Cardiac fibroblast (primary cell): ENCODE results near the gene CLSTN2.
A peak's percentile ranks its signal among the peaks of the same experiment; 100 is the strongest.

Experiments used
- DNase-seq, 2 donors: peaks; one replicate each; pipeline versions ENCODE4 v3.0.0 to v3.0.0-alpha.2; 2010; ENCODE audit warnings: low read depth in 2 of 2
- H3K4me3 ChIP-seq, 2 donors: replicated peaks in 1 of 2; 1 replicate in 1 of 2; 2 replicates in 1 of 2; pipeline ENCODE4 v1.5.1; 2011; ENCODE audit warnings: low read depth in 2 of 2, low read length in 2 of 2, mild to moderate bottlenecking in 2 of 2, moderate library complexity in 1 of 2
- TF ChIP-seq, protein P1 (sequence below): IDR thresholded peaks from one replicate; pipeline ENCODE4 v1.5.1; 2011; ENCODE audit warnings: low read depth, mild to moderate bottlenecking, low read length, inconsistent platforms

Gene CLSTN2

DNA sequence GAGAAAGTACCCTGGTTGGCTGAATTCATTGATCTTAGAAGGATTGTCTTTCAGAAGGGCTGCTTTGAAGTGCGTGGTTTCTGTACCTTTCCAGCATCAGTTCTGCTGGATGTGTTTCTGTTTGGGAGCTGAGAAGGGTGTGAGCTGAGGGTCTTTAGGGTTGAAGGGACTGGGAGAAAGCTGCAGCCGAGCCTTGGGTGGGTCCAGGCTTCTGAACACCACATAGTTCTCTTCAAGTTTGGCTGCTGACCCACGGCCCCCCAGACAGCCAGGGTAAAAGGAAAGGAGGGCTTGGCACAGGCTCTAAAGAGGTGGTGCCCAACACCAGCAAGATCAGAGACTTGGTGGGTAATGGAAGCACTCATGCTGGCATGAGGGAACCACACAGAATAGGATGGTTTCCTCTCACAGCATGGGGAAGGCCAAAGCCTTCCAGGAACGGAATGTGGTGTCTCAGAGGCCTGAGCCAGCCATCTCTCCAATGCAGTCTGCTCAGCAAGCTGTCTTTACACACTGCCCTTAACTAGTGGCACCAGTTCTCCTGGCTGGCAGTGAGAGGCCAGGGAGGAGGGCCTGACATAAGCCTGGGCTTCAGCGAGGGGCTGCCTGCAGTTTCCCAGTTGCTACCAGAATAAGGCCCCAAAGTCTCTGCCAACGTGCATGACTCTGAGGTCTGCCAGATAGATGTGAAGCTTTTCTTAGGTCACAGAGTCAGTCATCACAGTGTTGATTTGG is 503.9 kb downstream of the CLSTN2 start:
- no peak for DNase-seq
- no peak overlapping the region for H3K4me3 ChIP-seq
- TF ChIP-seq, protein P1, sequence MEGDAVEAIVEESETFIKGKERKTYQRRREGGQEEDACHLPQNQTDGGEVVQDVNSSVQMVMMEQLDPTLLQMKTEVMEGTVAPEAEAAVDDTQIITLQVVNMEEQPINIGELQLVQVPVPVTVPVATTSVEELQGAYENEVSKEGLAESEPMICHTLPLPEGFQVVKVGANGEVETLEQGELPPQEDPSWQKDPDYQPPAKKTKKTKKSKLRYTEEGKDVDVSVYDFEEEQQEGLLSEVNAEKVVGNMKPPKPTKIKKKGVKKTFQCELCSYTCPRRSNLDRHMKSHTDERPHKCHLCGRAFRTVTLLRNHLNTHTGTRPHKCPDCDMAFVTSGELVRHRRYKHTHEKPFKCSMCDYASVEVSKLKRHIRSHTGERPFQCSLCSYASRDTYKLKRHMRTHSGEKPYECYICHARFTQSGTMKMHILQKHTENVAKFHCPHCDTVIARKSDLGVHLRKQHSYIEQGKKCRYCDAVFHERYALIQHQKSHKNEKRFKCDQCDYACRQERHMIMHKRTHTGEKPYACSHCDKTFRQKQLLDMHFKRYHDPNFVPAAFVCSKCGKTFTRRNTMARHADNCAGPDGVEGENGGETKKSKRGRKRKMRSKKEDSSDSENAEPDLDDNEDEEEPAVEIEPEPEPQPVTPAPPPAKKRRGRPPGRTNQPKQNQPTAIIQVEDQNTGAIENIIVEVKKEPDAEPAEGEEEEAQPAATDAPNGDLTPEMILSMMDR, result no peak

DNA sequence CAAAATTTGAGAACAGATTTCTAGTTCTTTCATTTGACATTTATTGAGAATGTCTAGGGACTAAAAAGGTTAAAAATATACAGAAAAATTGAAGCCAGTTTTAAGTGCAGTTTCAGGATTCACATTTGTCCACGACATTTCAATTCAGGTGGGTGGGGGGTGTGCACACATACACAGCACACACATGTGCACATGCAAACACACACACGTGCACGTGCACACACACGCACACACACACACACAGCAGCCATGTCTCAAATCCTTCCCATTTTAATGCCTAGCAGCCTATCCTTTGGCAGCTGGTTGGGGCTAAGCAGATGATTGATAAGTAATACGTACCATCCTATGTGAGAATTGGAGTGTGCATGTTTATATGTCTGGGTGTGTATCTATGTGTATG is 504.5 kb downstream of the CLSTN2 start:
- no peak for DNase-seq
- H3K4me3 ChIP-seq, result no peak overlapping the region
- TF ChIP-seq, protein P1, result no peak

DNA sequence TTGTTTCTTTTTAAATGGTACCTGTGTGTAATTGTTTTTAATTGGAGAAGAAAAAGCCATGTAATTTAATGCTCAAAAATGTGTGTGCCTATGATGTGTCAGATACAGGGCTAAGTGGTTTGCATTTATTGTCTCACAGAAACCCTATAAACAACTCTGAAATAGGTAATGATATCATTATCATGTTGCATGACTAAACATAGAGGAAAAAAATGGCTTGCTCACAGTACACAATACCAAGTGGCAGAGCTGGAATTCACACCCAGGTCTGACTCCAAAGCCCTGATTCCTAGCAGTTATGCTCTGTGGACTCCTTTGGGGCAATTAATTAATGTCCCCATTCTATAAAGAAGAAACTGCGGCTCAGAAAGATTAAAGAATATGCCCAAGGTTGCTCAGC is 505.5 kb downstream of the CLSTN2 start:
- H3K4me3 ChIP-seq, result no peak overlapping the region
- TF ChIP-seq, protein P1, result no peak
- DNase-seq, result no peak

GRCh38 chr3:140441006-140441405 is 506.0 kb downstream of the CLSTN2 start:
- peak; percentile 62 to 80 for DNase-seq
- TF ChIP-seq, protein P1, result no peak
- H3K4me3 ChIP-seq, result no peak overlapping the region

GRCh38 chr3:140442621-140443020 is 507.6 kb downstream of the CLSTN2 start:
- TF ChIP-seq, protein P1, result no peak
- DNase-seq, result no peak
- H3K4me3 ChIP-seq, result no peak overlapping the region

- DNase-seq, result no peak
- TF ChIP-seq, protein P1, result no peak
- H3K4me3 ChIP-seq, result no peak overlapping the region
These were observed 508.1 kb downstream of the CLSTN2 start for GRCh38 chr3:140443073-140443472.

GRCh38 chr3:140443806-140444205 is 508.8 kb downstream of the CLSTN2 start:
- H3K4me3 ChIP-seq, result no peak overlapping the region
- TF ChIP-seq, protein P1, result no peak
- no peak for DNase-seq
